HCT116 (cell line): ENCODE data around the gene GLCE. TPM values are rescaled to one million over a fixed set of nuclear protein-coding genes. Genes with fewer than 3 reads are reported as not detected.

Source experiments
- ATAC-seq: fragments of 200-7000 bp; cut with Tn5 transposase; 2 replicates; pipeline ENCODE4 v1.9.1; 2020; ENCODE audit warnings: mild to moderate bottlenecking, moderate library complexity
- BruUV-seq: library from RNA; stranded (reverse); fragments of 400-500 nt; replicated peaks from 2 replicates; lab custom pipeline; 2021; lab: Mats Ljungman, UMichigan
- CTCF ChIA-PET: fragments of 300-600 bp; sonication (Branson Sonifier 250); formaldehyde crosslinking; loops from one replicate; lab custom pipeline; 2021; ENCODE audit warnings: antibody characterized with exemption; lab: Charles Lee
- POLR2A ChIA-PET: fragments of 300-600, 350-600 bp; sonication (Branson Sonifier 250); formaldehyde crosslinking; loops from one replicate; lab custom pipeline; 2021; ENCODE audit warnings: antibody characterized with exemption; lab: Charles Lee
- RAD21 ChIA-PET, 2 experiments: fragments of 300-600 bp; sonication (Branson Sonifier 250); formaldehyde crosslinking; loops; one replicate each; lab custom pipeline; 2023; ENCODE audit warnings: low total read pairs in 2 of 2; ENCODE audit not compliant: uncharacterized antibody in 2 of 2, unreplicated experiment in 2 of 2, low non-redundant PET in 1 of 2; lab: Charles Lee
- DNase-seq: peaks from one replicate; pipeline ENCODE4 v3.0.0-alpha.2; 2010; ENCODE audit warnings: low read depth, low spot score
- H2AFZ ChIP-seq: fragments of 200-600 bp; shearing (Covaris generic), sonication (generic); 2 replicates; pipeline ENCODE4 v1.6.1; 2017; ENCODE audit warnings: low read depth, mixed run types, mixed read lengths, antibody characterized with exemption, low read length; ENCODE audit not compliant: poor library complexity, severe bottlenecking
- H3K27ac ChIP-seq: 2 replicates; pipeline ENCODE4 v1.5.1; 2012; ENCODE audit warnings: low read depth, low read length
- H3K27me3 ChIP-seq: fragments of 200-600 bp; sonication (generic); 2 replicates; pipeline ENCODE4 v1.6.1; 2016; ENCODE audit warnings: mixed run types, low read length, mixed read lengths; ENCODE audit not compliant: insufficient read depth
- H3K36me3 ChIP-seq, 2 experiments: fragments of 200-500 bp in 1 of 2; fragments of 200-600 bp in 1 of 2; sonication (Bioruptor generic) in 1 of 2; sonication (generic) in 1 of 2; 2 replicates each; pipeline versions ENCODE4 v1.5.1 to v1.6.1; 2014 to 2016; ENCODE audit warnings: low read length in 2 of 2, inconsistent platforms in 1 of 2, mixed read lengths in 1 of 2, mixed run types in 1 of 2; ENCODE audit not compliant: insufficient read depth in 2 of 2, control insufficient read depth in 1 of 2
- H3K4me1 ChIP-seq, 2 experiments: fragments of 200-600 bp in 1 of 2; sonication (generic) in 1 of 2; 2 replicates each; pipeline versions ENCODE4 v1.5.1 to v1.6.1; 2012 to 2017; ENCODE audit warnings: low read length in 2 of 2, inconsistent platforms in 1 of 2, mild to moderate bottlenecking in 1 of 2, mixed read lengths in 1 of 2, mixed run types in 1 of 2, moderate library complexity in 1 of 2; ENCODE audit not compliant: insufficient read depth in 2 of 2, control insufficient read depth in 1 of 2
- H3K4me2 ChIP-seq: fragments of 200-600 bp; sonication (generic); 2 replicates; pipeline ENCODE4 v1.6.1; 2017; ENCODE audit warnings: mixed run types, low read length, mixed read lengths
- H3K4me3 ChIP-seq, 2 experiments: fragments of 200-600 bp in 1 of 2; sonication (generic) in 1 of 2; replicated peaks in 1 of 2; 2 replicates each; pipeline ENCODE4 v1.5.1; 2011 to 2016; ENCODE audit warnings: low read length in 2 of 2, control low read depth in 1 of 2, low read depth in 1 of 2, mild to moderate bottlenecking in 1 of 2, mixed read lengths in 1 of 2, mixed run types in 1 of 2
- H3K79me2 ChIP-seq: fragments of 200-600 bp; sonication (generic); 2 replicates; pipeline ENCODE4 v1.6.1; 2017; ENCODE audit warnings: mild to moderate bottlenecking, mixed run types, low read length, moderate library complexity, mixed read lengths; ENCODE audit not compliant: insufficient read depth
- H3K9ac ChIP-seq: fragments of 200-600 bp; sonication (generic); 2 replicates; pipeline ENCODE4 v1.6.1; 2016; ENCODE audit warnings: low read length, mixed read lengths
- H3K9me2 ChIP-seq: fragments of 200-600 bp; sonication (generic), shearing (Covaris generic); 2 replicates; pipeline ENCODE4 v1.6.1; 2017; ENCODE audit warnings: mixed run types, mild to moderate bottlenecking, moderate library complexity; ENCODE audit not compliant: insufficient read depth
- H3K9me3 ChIP-seq, 2 experiments: fragments of 200-500 bp in 1 of 2; fragments of 200-600 bp in 1 of 2; sonication (Bioruptor generic) in 1 of 2; sonication (generic) in 1 of 2; 2 replicates each; pipeline ENCODE4 v1.6.1; 2014 to 2017; ENCODE audit warnings: low read length in 2 of 2, mixed read lengths in 2 of 2, inconsistent platforms in 1 of 2, low read depth in 1 of 2, mild to moderate bottlenecking in 1 of 2, mixed run types in 1 of 2, moderate library complexity in 1 of 2; ENCODE audit not compliant: control insufficient read depth in 1 of 2, insufficient read depth in 1 of 2
- H4K20me1 ChIP-seq: fragments of 200-600 bp; sonication (generic), shearing (Covaris generic); 2 replicates; pipeline ENCODE4 v1.6.1; 2017; ENCODE audit warnings: mixed run types, mild to moderate bottlenecking, moderate library complexity; ENCODE audit not compliant: insufficient read depth
- CBX3 ChIP-seq: IDR thresholded peaks from 2 replicates; pipeline ENCODE4 v1.6.1; 2012; ENCODE audit warnings: low read depth
- EGR1 ChIP-seq: IDR thresholded peaks from 2 replicates; pipeline ENCODE4 v1.6.1; 2012; ENCODE audit warnings: low read depth
- ELF1 ChIP-seq: IDR thresholded peaks from 2 replicates; pipeline ENCODE4 v1.6.1; 2012; ENCODE audit warnings: low read depth, borderline replicate concordance
- EZH2 ChIP-seq: fragments of 200-600 bp; sonication (generic); IDR thresholded peaks from 2 replicates; pipeline ENCODE4 v1.6.1; 2017; ENCODE audit warnings: antibody characterized with exemption, mixed run types
- EZH2phosphoT487 ChIP-seq: fragments of 200-600 bp; IDR thresholded peaks from 2 replicates; pipeline ENCODE4 v1.6.1; 2018; ENCODE audit warnings: antibody characterized with exemption, borderline replicate concordance
- FOSL1 ChIP-seq: IDR thresholded peaks from 2 replicates; pipeline ENCODE4 v1.6.1; 2012; ENCODE audit warnings: low read depth
- JUND ChIP-seq: IDR thresholded peaks from 2 replicates; pipeline ENCODE4 v1.6.1; 2012
- POLR2A ChIP-seq: IDR thresholded peaks from 2 replicates; pipeline ENCODE4 v1.7.0; 2011; ENCODE audit warnings: borderline replicate concordance; ENCODE audit not compliant: insufficient read depth, insufficient read length; ENCODE audit errors: extremely low read depth
- SP1 ChIP-seq: IDR thresholded peaks from 2 replicates; pipeline ENCODE4 v1.6.1; 2012; ENCODE audit warnings: low read depth
- TCF7L2 ChIP-seq: IDR thresholded peaks from 2 replicates; pipeline ENCODE4 v1.7.0; 2011; ENCODE audit warnings: borderline replicate concordance, inconsistent platforms; ENCODE audit not compliant: insufficient read depth, insufficient read length; ENCODE audit errors: extremely low read depth
- ZBTB33 ChIP-seq: IDR thresholded peaks from 2 replicates; pipeline ENCODE4 v1.6.1; 2011; ENCODE audit warnings: mild to moderate bottlenecking, low read length, moderate library complexity; ENCODE audit not compliant: insufficient replicate concordance; ENCODE audit errors: extremely low read depth
- intact Hi-C: fragments of 100-400 bp; cut with micrococcal nuclease; formaldehyde crosslinking; loops from 2 replicates; pipeline ENCODE4 v1.10.0; 2022
- total RNA-seq: library from RNA; stranded (reverse); gene quantifications from one replicate; pipeline ENCODE4 v1.2.1, GENCODE V29; 2021; ENCODE audit not compliant: unreplicated experiment
- TF ChIP-seq, protein P1 (sequence below), 3 experiments: fragments of 200-600 bp in 1 of 3; sonication (generic) in 1 of 3; IDR thresholded peaks in 2 of 3; conservative IDR thresholded peaks in 1 of 3; 2 replicates each; pipeline ENCODE4 v1.5.1; 2012 to 2017; ENCODE audit warnings: low read depth in 2 of 3, low read length in 2 of 3, antibody characterized with exemption in 1 of 3, borderline replicate concordance in 1 of 3, control low read depth in 1 of 3, mild to moderate bottlenecking in 1 of 3, mixed read lengths in 1 of 3, mixed run types in 1 of 3, moderate library complexity in 1 of 3; ENCODE audit not compliant: insufficient read depth in 1 of 3

GLCE gene
- total RNA-seq, 1 experiment from 2014 or later, result 22.2 TPM

- TF ChIP-seq FOSL1, result no peak
- TF ChIP-seq JUND, result no peak
Observed at GRCh38 chr15:69135499-69135898, 24.9 kb upstream of the GLCE start (continued).

DNA sequence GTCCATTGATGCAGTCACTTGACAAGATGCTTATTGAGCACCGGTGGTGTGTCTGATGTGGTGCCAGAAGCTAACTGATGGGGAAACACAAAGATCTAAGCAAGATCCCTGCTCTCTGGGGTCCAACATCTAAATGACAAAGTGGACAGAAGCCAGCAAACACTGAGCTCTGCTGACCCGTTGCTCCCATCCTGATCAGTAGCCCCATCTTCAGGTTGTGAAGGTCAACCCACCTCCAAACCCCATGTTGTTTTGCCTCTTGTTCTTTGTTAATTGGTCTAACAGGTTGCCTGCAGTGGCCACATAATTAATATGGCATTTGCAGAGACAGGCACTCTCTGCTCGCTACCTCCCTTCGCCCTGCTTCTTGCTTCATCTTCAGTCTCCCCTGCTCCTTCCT is 21.5 kb upstream of the GLCE start:
- ATAC-seq (no peak), DNase-seq (no peak)
- CTCF ChIA-PET, result no interaction called here
- no peak for TF ChIP-seq POLR2A
- TF ChIP-seq TCF7L2, result no peak
- TF ChIP-seq EGR1, result no peak
- Histone ChIP-seq H3K9ac (no peak overlapping the region), H4K20me1 (no peaks in the 10 kb centered on the region), H3K4me2 (no peak overlapping the region), H3K9me2 (no peaks in the 10 kb centered on the region), H3K4me3 (no peak overlapping the region), H2AFZ (no peak overlapping the region), H3K9me3 (no peaks in the 10 kb centered on the region), H3K79me2 (no peaks in the 10 kb centered on the region), H3K27me3 (peaks cover 16% of the 10 kb centered on the region; the same call in 1 of the 2 replicates), H3K36me3 (no peaks in the 10 kb centered on the region), H3K4me1 (no peaks in the 10 kb centered on the region), H3K27ac (no peak overlapping the region)
- intact Hi-C loops, result no loop called here
- POLR2A ChIA-PET, result no interaction called here
- RAD21 ChIA-PET, result no interaction called here
- BruUV-seq, result no TSS peak

DNA sequence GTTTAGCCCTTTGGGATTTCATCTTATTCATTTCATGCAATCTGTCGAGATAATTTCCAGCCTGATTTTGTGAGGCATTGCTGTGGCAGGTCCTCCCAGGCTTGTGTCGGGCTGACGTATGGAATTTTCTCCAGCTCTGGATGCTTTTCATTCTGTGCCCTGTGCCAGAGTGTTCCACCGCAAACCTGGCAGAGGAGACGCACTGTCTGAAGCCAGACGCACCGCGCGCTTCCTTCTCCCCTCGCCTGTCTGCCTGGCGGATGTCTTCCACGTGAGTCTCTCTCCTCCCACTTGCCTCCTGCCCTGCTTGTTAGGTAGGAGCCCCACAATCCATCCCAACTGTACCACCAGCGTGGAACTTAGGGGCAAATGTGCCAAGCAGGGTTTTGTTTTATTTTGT is 20.1 kb upstream of the GLCE start:
- H3K4me1 ChIP-seq, result no peaks in the 10 kb centered on the region
- POLR2A ChIA-PET, result interaction anchor here (1.8 kb wide), 1 partner anchor 20 kb away, joined by 4 read pairs; the partner anchor contains the start of gene GLCE
- no peak overlapping the region for H3K9ac ChIP-seq
- H3K79me2 ChIP-seq, result no peaks in the 10 kb centered on the region
- RAD21 ChIA-PET, result no interaction called here
- no TSS peak for BruUV-seq
- no peaks in the 10 kb centered on the region for H3K36me3 ChIP-seq
- intact Hi-C loops, result no loop called here
- no peak overlapping the region for H3K27ac ChIP-seq
- DNase-seq (no peak), ATAC-seq (no peak)
- H3K9me3 ChIP-seq, result no peaks in the 10 kb centered on the region
- CTCF ChIA-PET, result no interaction called here
- H3K27me3 ChIP-seq, result peaks cover 20% of the 10 kb centered on the region; the same call in 1 of the 2 replicates
- no peak overlapping the region for H2AFZ ChIP-seq
- H3K9me2 ChIP-seq, result no peaks in the 10 kb centered on the region
- no peak overlapping the region for H3K4me2 ChIP-seq
- no peaks in the 10 kb centered on the region for H4K20me1 ChIP-seq
- no peak overlapping the region for H3K4me3 ChIP-seq
- no peak for TF ChIP-seq ZBTB33
- no peak for TF ChIP-seq SP1
- TF ChIP-seq EZH2phosphoT487, result no peak
- TF ChIP-seq CBX3, result no peak
- no peak for TF ChIP-seq EZH2
- TF ChIP-seq ELF1, result no peak
- TF ChIP-seq, protein P1, sequence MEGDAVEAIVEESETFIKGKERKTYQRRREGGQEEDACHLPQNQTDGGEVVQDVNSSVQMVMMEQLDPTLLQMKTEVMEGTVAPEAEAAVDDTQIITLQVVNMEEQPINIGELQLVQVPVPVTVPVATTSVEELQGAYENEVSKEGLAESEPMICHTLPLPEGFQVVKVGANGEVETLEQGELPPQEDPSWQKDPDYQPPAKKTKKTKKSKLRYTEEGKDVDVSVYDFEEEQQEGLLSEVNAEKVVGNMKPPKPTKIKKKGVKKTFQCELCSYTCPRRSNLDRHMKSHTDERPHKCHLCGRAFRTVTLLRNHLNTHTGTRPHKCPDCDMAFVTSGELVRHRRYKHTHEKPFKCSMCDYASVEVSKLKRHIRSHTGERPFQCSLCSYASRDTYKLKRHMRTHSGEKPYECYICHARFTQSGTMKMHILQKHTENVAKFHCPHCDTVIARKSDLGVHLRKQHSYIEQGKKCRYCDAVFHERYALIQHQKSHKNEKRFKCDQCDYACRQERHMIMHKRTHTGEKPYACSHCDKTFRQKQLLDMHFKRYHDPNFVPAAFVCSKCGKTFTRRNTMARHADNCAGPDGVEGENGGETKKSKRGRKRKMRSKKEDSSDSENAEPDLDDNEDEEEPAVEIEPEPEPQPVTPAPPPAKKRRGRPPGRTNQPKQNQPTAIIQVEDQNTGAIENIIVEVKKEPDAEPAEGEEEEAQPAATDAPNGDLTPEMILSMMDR (IDR thresholded peaks at IDR 0.05 in 2 of 3, conservative IDR thresholded peaks at IDR 0.05 in 1 of 3; ENCODE audit: borderline replicate concordance in 1 of 3, insufficient read depth in 1 of 3, low read depth in 2 of 3, low read length in 2 of 3), result no peak
